Activated CD8-positive, alpha-beta T cell treated with anti-CD3 and anti-CD28 coated beads for 36 hours (primary cell): ENCODE results near the gene ZMIZ1. TPM values are rescaled to one million over a fixed set of nuclear protein-coding genes. Genes with fewer than 3 reads are reported as not detected.

Experiments
- ATAC-seq: fragments of 200-7000 bp; cut with Tn5 transposase; one replicate; pipeline ENCODE4 v1.10.0; 2021; ENCODE audit warnings: mild to moderate bottlenecking, moderate library complexity
- CTCF ChIA-PET: fragments of 350-600 bp; sonication (Branson Sonifier 250); formaldehyde crosslinking; loops from one replicate; lab custom pipeline; 2021; ENCODE audit warnings: antibody characterized with exemption; lab: Charles Lee
- POLR2A ChIA-PET: fragments of 350-600 bp; sonication (Branson Sonifier 250); formaldehyde crosslinking; loops from one replicate; lab custom pipeline; 2021; ENCODE audit warnings: antibody characterized with exemption; lab: Charles Lee
- DNase-seq: peaks from one replicate; pipeline ENCODE4 v3.0.0-alpha.2; 2020
- H3K27ac Mint-ChIP-seq: one replicate; pipeline ENCODE4 v1.8.0; 2021; ENCODE audit warnings: mild to moderate bottlenecking, mixed read lengths
- H3K27me3 Mint-ChIP-seq: one replicate; pipeline ENCODE4 v1.8.0; 2021; ENCODE audit warnings: mixed read lengths
- H3K36me3 Mint-ChIP-seq: one replicate; pipeline ENCODE4 v1.8.0; 2021; ENCODE audit warnings: low read depth, mixed read lengths
- H3K4me1 Mint-ChIP-seq: one replicate; pipeline ENCODE4 v1.8.0; 2021; ENCODE audit warnings: low read depth, mixed read lengths
- H3K4me3 Mint-ChIP-seq: one replicate; pipeline ENCODE4 v1.8.0; 2021; ENCODE audit warnings: mild to moderate bottlenecking, moderate library complexity, mixed read lengths
- H3K9me3 Mint-ChIP-seq: one replicate; pipeline ENCODE4 v1.8.0; 2021; ENCODE audit warnings: mixed read lengths
- intact Hi-C: fragments of 100-400 bp; cut with micrococcal nuclease; formaldehyde crosslinking; loops from one replicate; pipeline ENCODE4 v1.10.0; 2022
- total RNA-seq, 2 experiments: library from RNA; stranded (reverse); gene quantifications; one replicate each; pipeline ENCODE4 v1.2.3, GENCODE V29; 2021
- TF ChIP-seq, protein P1 (sequence below): fragments of 200-600 bp; IDR thresholded peaks from one replicate; pipeline ENCODE4 v1.8.0; 2022; ENCODE audit warnings: antibody characterized with exemption, mild to moderate bottlenecking

Gene ZMIZ1
- total RNA-seq, 2 experiments from 2014 or later, result 46.5 to 52.2 TPM

DNA sequence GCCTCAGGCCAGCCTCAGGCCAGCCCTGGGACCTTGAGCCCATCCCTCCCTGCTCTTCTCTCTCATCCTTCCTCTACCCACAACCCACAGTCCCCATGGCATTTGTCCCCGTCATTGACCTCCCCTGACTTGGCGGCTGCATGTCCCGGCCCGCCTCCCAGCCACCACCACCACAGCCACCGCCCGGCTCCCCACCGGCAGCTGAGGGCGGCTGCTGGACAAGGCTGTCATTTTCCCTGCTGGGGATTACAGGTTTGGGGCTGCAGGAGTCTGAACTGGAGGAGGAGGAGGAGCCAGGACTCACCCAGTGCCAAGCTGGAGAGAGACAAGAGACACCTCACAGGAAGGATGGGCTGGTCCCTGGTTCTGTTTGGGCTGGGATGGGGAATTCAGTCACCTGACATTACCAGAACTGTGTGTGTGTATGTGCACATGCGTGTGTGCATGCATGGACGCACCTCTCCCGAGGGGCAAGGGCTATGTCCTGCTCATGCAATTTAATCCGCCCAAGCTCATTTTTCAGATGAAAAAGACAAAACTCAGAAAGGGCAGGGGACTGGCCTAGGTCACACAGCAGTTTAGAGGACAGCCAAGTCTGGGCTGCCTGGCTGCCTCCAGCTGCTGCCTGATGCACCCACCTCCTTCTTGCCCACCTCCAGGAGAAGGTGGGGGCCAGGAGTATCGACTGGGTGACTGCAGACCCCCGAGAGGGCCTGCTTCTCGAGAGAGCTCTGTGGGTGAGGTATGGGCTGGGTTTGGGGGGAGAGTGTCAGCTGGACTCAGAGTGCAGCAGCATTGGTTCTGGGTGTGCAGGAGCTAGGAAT lies 113.1 kb downstream of the ZMIZ1 start:
- Mint-ChIP-seq H3K9me3 (no peaks in the 10 kb centered on the region), H3K27ac (no peak overlapping the region), H3K4me1 (no peaks in the 10 kb centered on the region), H3K36me3 (no peaks in the 10 kb centered on the region), H3K4me3 (no peak overlapping the region), H3K27me3 (no peaks in the 10 kb centered on the region)
- DNase-seq (no peak), ATAC-seq (no peak)
- ChIA-PET POLR2A (no interaction called here), CTCF (interaction anchor here (2.8 kb wide), 1 partner anchor 15 kb away, joined by 27 read pairs; no protein-coding TSS in a partner anchor)
- intact Hi-C loops, result no loop called here
- TF ChIP-seq, protein P1, sequence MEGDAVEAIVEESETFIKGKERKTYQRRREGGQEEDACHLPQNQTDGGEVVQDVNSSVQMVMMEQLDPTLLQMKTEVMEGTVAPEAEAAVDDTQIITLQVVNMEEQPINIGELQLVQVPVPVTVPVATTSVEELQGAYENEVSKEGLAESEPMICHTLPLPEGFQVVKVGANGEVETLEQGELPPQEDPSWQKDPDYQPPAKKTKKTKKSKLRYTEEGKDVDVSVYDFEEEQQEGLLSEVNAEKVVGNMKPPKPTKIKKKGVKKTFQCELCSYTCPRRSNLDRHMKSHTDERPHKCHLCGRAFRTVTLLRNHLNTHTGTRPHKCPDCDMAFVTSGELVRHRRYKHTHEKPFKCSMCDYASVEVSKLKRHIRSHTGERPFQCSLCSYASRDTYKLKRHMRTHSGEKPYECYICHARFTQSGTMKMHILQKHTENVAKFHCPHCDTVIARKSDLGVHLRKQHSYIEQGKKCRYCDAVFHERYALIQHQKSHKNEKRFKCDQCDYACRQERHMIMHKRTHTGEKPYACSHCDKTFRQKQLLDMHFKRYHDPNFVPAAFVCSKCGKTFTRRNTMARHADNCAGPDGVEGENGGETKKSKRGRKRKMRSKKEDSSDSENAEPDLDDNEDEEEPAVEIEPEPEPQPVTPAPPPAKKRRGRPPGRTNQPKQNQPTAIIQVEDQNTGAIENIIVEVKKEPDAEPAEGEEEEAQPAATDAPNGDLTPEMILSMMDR, result no peak

DNA sequence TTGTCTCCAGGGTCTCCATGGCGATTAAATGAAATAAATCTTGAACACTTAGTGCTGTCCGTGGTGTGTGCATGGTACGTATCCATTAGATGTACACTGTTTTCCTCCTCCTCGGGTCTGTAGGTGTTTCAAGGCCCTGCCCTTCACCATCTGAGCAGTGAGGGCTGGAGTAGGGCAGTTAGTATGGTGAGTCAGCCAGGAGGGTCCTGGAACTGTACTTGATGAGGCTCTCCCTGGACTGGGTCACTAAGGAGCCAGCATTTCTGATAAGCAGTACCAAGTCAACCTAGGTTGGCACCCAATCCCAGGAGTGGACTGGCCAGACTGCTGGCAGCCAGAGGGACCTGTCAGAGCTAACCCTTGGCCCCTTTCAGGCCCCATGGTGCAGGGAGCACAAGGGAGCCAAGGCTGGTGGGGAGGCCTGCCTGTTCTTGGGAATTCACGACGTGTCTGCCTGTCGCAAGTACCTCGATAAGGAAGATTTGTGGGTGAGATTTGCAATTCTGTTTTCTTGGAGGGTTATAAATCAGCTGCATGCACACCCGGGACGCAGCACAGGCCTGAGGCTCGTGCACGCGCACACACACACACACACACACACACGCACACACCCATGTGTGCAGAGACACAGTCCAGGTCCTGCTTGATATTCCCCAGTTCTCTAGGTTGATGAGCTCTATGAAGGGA lies 114.2 kb downstream of the ZMIZ1 start:
- POLR2A ChIA-PET, result no interaction called here
- H3K4me1 Mint-ChIP-seq, result no peaks in the 10 kb centered on the region

DNA sequence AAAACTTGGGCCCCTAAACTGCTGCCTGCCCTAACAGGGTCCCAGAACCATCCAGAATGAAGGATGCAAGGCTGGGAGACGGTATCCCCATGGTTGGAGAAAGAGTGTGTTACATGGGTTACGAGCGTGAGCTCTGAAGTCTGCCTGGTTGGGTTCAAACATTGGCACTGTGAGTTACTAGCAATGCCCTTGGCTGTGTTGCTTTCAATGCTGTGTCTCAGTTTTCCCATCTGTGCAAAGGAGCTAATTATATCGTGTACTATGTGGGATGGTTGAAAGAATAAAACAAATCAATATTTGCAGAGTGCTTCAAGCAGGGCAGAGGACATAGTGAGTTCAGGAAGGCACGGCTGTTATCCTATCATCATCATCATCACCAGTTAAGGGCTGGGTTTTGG lies 114.7 kb downstream of the ZMIZ1 start:
- ChIA-PET CTCF (interaction anchor here (2.8 kb wide), 1 partner anchor 13 kb away, joined by 27 read pairs; no protein-coding TSS in a partner anchor), POLR2A (no interaction called here)
- DNase-seq, result no peak
- H3K27me3 Mint-ChIP-seq, result no peaks in the 10 kb centered on the region
- no peaks in the 10 kb centered on the region for H3K4me1 Mint-ChIP-seq
- no peak for ATAC-seq
- no peak overlapping the region for H3K4me3 Mint-ChIP-seq
- H3K27ac Mint-ChIP-seq, result no peak overlapping the region
- intact Hi-C loops, result no loop called here
- H3K9me3 Mint-ChIP-seq, result no peaks in the 10 kb centered on the region
- no peaks in the 10 kb centered on the region for H3K36me3 Mint-ChIP-seq
- TF ChIP-seq, protein P1, result no peak

More for the DNA sequence above, 114.2 kb downstream of the ZMIZ1 start:
- no peaks in the 10 kb centered on the region for H3K36me3 Mint-ChIP-seq
- no peak overlapping the region for H3K27ac Mint-ChIP-seq
- intact Hi-C loops, result no loop called here
- CTCF ChIA-PET, result interaction anchor here (2.8 kb wide), 1 partner anchor 14 kb away, joined by 27 read pairs; no protein-coding TSS in a partner anchor
- no peak overlapping the region for H3K4me3 Mint-ChIP-seq
- ATAC-seq (no peak), DNase-seq (no peak)
- H3K9me3 Mint-ChIP-seq, result no peaks in the 10 kb centered on the region
- TF ChIP-seq, protein P1, result no peak
- H3K27me3 Mint-ChIP-seq, result no peaks in the 10 kb centered on the region

DNA sequence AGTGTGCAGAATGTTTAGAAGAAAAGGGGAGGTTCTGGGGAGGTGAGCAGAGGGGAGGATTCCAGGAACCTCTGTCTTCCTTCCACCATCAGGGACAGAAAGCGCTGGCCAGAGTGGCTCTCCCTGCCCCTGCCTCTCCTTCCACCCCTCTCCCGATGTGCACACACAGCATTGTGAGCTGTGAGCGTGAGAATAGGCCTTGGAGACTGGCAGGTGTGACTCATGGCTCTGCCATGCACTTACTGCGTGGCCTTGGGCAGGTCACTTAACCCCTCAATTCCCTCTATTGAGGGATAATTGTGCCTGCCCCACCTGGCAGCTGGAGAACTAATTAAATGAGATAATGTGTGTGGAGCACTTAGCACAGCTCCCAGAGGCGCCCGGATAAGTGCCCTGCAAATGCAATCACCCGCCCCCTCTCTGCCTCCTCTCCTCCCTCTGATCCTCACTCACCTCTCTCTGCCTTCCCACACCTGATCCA lies 115.4 kb downstream of the ZMIZ1 start:
- DNase-seq, result no peak
- no peak for ATAC-seq
- H3K4me3 Mint-ChIP-seq, result no peak overlapping the region
- POLR2A ChIA-PET, result no interaction called here
- H3K27me3 Mint-ChIP-seq, result no peaks in the 10 kb centered on the region
- no peak overlapping the region for H3K27ac Mint-ChIP-seq
- H3K9me3 Mint-ChIP-seq, result no peaks in the 10 kb centered on the region
- TF ChIP-seq, protein P1, result no peak
- intact Hi-C loops, result no loop called here
- no peaks in the 10 kb centered on the region for H3K36me3 Mint-ChIP-seq
- no peaks in the 10 kb centered on the region for H3K4me1 Mint-ChIP-seq
- CTCF ChIA-PET, result interaction anchor here (2.8 kb wide), 1 partner anchor 12 kb away, joined by 27 read pairs; no protein-coding TSS in a partner anchor
